Neural crest cell (in vitro differentiated cells): Measurements from ENCODE around the gene HSF4. TPM values are rescaled to one million over a fixed set of nuclear protein-coding genes. Genes with fewer than 3 reads are reported as not detected.

Experiments used
- DNase-seq: peaks from one replicate; pipeline ENCODE4 v3.0.0; 2021; ENCODE audit warnings: low read depth, mixed read lengths, low spot score
- H3K27ac Mint-ChIP-seq: one replicate; pipeline ENCODE4 v1.8.0; 2021; ENCODE audit warnings: mild to moderate bottlenecking, mixed read lengths; ENCODE audit not compliant: unreplicated experiment
- H3K27me3 Mint-ChIP-seq: 2 replicates; pipeline ENCODE4 v1.8.0; 2021; ENCODE audit warnings: low read depth, mild to moderate bottlenecking, mixed read lengths
- H3K36me3 Mint-ChIP-seq: 2 replicates; pipeline ENCODE4 v1.8.0; 2021; ENCODE audit warnings: low read depth, mild to moderate bottlenecking, mixed read lengths
- H3K4me1 Mint-ChIP-seq: 2 replicates; pipeline ENCODE4 v1.8.0; 2021; ENCODE audit warnings: mixed read lengths
- H3K4me3 Mint-ChIP-seq: one replicate; pipeline ENCODE4 v1.8.0; 2021; ENCODE audit warnings: mild to moderate bottlenecking, mixed read lengths
- H3K9me3 Mint-ChIP-seq: 2 replicates; pipeline ENCODE4 v1.8.0; 2021; ENCODE audit warnings: mixed read lengths
- CTCF ChIP-seq: fragments of 200-600 bp; sonication (generic); conservative IDR thresholded peaks from 2 replicates; pipeline ENCODE4 v1.5.0; 2021; ENCODE audit warnings: antibody characterized with exemption, mild to moderate bottlenecking
- total RNA-seq: library from RNA; stranded (reverse); gene quantifications from 2 replicates; pipeline ENCODE4 v1.2.1, GENCODE V29; 2021

Gene HSF4
- total RNA-seq, 1 donor from 2014 or later: 1.3 TPM

- no peak for DNase-seq
- H3K9me3 Mint-ChIP-seq: no peaks in the 10 kb centered on the region
- no peaks in the 10 kb centered on the region for H3K36me3 Mint-ChIP-seq
- no peak for TF ChIP-seq CTCF
- H3K27ac Mint-ChIP-seq: no peak overlapping the region
- peaks cover 26% of the 10 kb centered on the region for H3K27me3 Mint-ChIP-seq
- peaks cover 10% of the 10 kb centered on the region for H3K4me1 Mint-ChIP-seq
- no peak overlapping the region for H3K4me3 Mint-ChIP-seq
Measured at GRCh38 chr16:67186550-67186950, 22.0 kb downstream of the HSF4 start.

- H3K9me3 Mint-ChIP-seq: no peaks in the 10 kb centered on the region
- H3K27me3 Mint-ChIP-seq: peaks cover 26% of the 10 kb centered on the region
- no peak for DNase-seq
- no peak overlapping the region for H3K27ac Mint-ChIP-seq
- peaks cover 15% of the 10 kb centered on the region for H3K4me1 Mint-ChIP-seq
- no peak for TF ChIP-seq CTCF
- no peaks in the 10 kb centered on the region for H3K36me3 Mint-ChIP-seq
- peak overlapping the region; percentile 27 for H3K4me3 Mint-ChIP-seq
Measured at GRCh38 chr16:67187175-67187890, 22.8 kb downstream of the HSF4 start.

GRCh38 chr16:67188323-67188722 lies 23.8 kb downstream of the HSF4 start:
- no peak for TF ChIP-seq CTCF
- Mint-ChIP-seq H3K36me3 (no peaks in the 10 kb centered on the region), H3K9me3 (no peaks in the 10 kb centered on the region), H3K27me3 (peaks cover 26% of the 10 kb centered on the region), H3K27ac (no peak overlapping the region), H3K4me3 (peak overlapping the region; percentile 72), H3K4me1 (peaks cover 22% of the 10 kb centered on the region)
- DNase-seq: no peak

- H3K27me3 Mint-ChIP-seq: peaks cover 26% of the 10 kb centered on the region
- peaks cover 27% of the 10 kb centered on the region for H3K4me1 Mint-ChIP-seq
Measured at GRCh38 chr16:67188798-67189197, 24.3 kb downstream of the HSF4 start.

GRCh38 chr16:67190041-67190440 lies 25.5 kb downstream of the HSF4 start, which contains the start of gene EXOC3L1:
Gene EXOC3L1, minus strand, starts transcription at chr16:67190136. Its CDS starts 460 bp downstream, at chr16:67189676.
- Mint-ChIP-seq H3K9me3 (no peaks in the 10 kb centered on the region), H3K27ac (no peak within 1 kb of the TSS), H3K4me3 (peak within 1 kb of the TSS; percentile 93), H3K27me3 (peaks cover 18% of the 10 kb centered on the region), H3K36me3 (no peaks in the 10 kb centered on the region), H3K4me1 (peaks cover 29% of the 10 kb centered on the region)
- DNase-seq: no peak
- no peak for TF ChIP-seq CTCF

More at GRCh38 chr16:67188798-67189197, 24.3 kb downstream of the HSF4 start:
- Mint-ChIP-seq H3K27ac (no peak overlapping the region), H3K9me3 (no peaks in the 10 kb centered on the region), H3K36me3 (no peaks in the 10 kb centered on the region), H3K4me3 (no peak overlapping the region)
- DNase-seq: no peak
- TF ChIP-seq CTCF: no peak
